ENCODE measurements around the gene GMPPA. TPM values are rescaled to one million over a fixed set of nuclear protein-coding genes. Genes with fewer than 3 reads are reported as not detected.

Gene GMPPA
- total RNA-seq, 1 donor from 2014 or later, result 35.8 TPM

DNA sequence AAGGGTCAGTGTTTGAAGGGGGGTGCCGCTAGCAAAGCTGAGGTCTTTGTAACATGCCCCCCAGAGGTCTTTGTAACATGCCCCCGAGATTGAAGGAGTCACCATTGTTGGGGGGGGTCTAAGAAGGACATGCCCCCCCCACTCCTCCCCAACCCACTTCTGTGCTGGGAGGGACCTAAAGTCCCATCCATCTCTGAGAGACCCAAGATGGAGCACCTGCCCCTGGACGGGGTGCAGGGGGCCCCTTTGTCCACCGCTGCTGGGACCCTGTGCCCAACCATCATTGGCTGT, 9.7 kb downstream of the GMPPA start:
- no peaks in the 10 kb centered on the region for H3K9me3 Mint-ChIP-seq (ENCODE audit: low read depth)
- DNase-seq (ENCODE audit: low spot score, unreplicated experiment), result no peak
- no peak for TF ChIP-seq CTCF (IDR thresholded peaks at IDR 0.05; ENCODE audit: unreplicated experiment)

GRCh38 chr2:219508971-219509779, 10.5 kb downstream of the GMPPA start:
- Mint-ChIP-seq H3K27me3 (peaks cover 15% of the 10 kb centered on the region), H3K4me3 (ENCODE audit: low read depth) (no peak overlapping the region), H3K9me3 (ENCODE audit: low read depth) (no peaks in the 10 kb centered on the region), H3K4me1 (ENCODE audit: low read depth) (peaks cover 32% of the 10 kb centered on the region), H3K27ac (peak overlapping the region; percentile 76), H3K36me3 (ENCODE audit: insufficient read depth) (peaks cover 4% of the 10 kb centered on the region)
- no peak for TF ChIP-seq CTCF (IDR thresholded peaks at IDR 0.05; ENCODE audit: unreplicated experiment)
- no peak for DNase-seq (ENCODE audit: low spot score, unreplicated experiment)

More for the DNA sequence above, 9.7 kb downstream of the GMPPA start:
- Mint-ChIP-seq H3K4me3 (ENCODE audit: low read depth) (no peak overlapping the region), H3K4me1 (ENCODE audit: low read depth) (peaks cover 24% of the 10 kb centered on the region), H3K27ac (no peak overlapping the region), H3K36me3 (ENCODE audit: insufficient read depth) (peaks cover 4% of the 10 kb centered on the region), H3K27me3 (peaks cover 7% of the 10 kb centered on the region)

DNA sequence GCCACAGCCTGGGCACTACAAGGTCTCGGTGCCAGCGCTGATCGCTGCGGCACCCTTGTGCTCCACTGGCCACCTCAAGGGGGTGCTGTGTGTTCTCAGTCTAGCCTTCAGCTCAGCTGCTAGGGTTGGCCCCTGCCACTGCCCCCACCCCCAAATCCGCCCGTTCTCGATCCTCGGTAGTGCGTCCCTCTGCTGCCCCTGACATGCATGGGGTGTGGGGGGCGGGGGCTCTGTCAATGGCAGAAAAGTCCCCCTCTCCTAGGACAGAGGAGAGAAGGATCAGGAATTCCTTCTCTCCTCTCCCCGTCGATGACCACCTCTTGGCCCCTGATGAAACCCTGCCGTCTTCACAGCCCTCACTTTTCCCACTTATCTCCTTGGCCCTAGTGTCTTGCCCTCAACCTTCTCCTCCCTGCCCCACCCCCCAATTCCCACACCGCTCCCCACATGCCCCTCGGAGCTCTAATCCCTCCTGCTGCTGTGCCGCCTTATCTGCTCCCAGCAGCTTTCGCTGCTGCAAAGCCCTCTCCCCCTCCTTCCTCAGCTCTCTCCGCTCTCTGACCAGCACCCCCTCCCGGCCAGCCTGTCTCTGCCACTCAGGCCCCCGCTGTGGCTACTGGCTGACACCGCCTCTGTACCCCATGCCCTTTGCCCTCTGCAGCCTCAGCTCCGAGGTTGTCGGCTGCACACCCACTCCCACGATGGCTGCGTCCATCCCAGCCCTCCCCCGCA, 11.3 kb downstream of the GMPPA start:
- Mint-ChIP-seq H3K4me1 (ENCODE audit: low read depth) (peaks cover 33% of the 10 kb centered on the region), H3K36me3 (ENCODE audit: insufficient read depth) (peaks cover 2% of the 10 kb centered on the region), H3K4me3 (ENCODE audit: low read depth) (peak overlapping the region; percentile 66), H3K9me3 (ENCODE audit: low read depth) (no peaks in the 10 kb centered on the region), H3K27me3 (peaks cover 20% of the 10 kb centered on the region), H3K27ac (peak overlapping the region; percentile 76)
- DNase-seq (ENCODE audit: low spot score, unreplicated experiment), result peak; percentile 59
- peak; percentile 75 for TF ChIP-seq CTCF (IDR thresholded peaks at IDR 0.05; ENCODE audit: unreplicated experiment)

DNA sequence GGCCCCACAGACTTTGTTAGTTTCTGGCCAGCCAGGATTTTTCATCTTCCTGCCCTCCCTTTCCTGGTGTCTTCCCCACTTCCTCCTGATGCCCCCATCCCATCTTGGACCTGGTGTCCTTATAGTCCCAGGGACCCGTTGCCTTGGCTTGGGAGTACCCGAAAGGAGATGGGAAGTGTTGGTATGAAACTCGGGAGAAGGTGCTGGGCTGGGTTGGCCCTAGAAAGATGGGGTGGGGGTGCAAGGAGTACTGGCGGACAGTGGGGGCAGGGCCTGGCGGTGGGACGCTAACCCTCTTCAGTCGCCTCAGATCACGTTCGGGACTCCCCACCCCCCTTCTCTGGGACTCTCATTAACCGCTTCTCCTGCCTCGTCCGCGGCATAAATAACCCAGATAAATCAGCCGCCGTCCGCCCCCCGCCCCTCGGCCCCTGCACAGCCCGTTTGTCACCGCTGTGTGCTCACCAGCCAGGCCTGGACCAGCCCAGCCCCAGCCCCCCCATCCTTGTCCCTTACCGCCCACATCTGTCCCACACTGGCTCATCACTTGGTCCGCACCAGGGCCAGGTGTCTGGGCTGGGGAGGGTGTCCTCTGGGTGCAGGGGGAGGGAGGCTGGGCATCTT, 11.9 kb downstream of the GMPPA start:
- Mint-ChIP-seq H3K27me3 (peaks cover 27% of the 10 kb centered on the region), H3K4me3 (ENCODE audit: low read depth) (peak overlapping the region; percentile 66), H3K4me1 (ENCODE audit: low read depth) (peaks cover 33% of the 10 kb centered on the region), H3K27ac (peak overlapping the region; percentile 76), H3K9me3 (ENCODE audit: low read depth) (no peaks in the 10 kb centered on the region), H3K36me3 (ENCODE audit: insufficient read depth) (peaks cover 2% of the 10 kb centered on the region)
- no peak for DNase-seq (ENCODE audit: low spot score, unreplicated experiment)
- TF ChIP-seq CTCF (IDR thresholded peaks at IDR 0.05; ENCODE audit: unreplicated experiment), result no peak

- peak overlapping the region; percentile 46 for H3K27ac Mint-ChIP-seq
- no peaks in the 10 kb centered on the region for H3K9me3 Mint-ChIP-seq (ENCODE audit: low read depth)
- H3K4me1 Mint-ChIP-seq (ENCODE audit: low read depth), result peaks cover 35% of the 10 kb centered on the region
- no peak for DNase-seq (ENCODE audit: low spot score, unreplicated experiment)
- no peaks in the 10 kb centered on the region for H3K36me3 Mint-ChIP-seq (ENCODE audit: insufficient read depth)
- no peak for TF ChIP-seq CTCF (IDR thresholded peaks at IDR 0.05; ENCODE audit: unreplicated experiment)
- H3K27me3 Mint-ChIP-seq, result peaks cover 38% of the 10 kb centered on the region
- no peak overlapping the region for H3K4me3 Mint-ChIP-seq (ENCODE audit: low read depth)
Observed at GRCh38 chr2:219511547-219512325, 13.0 kb downstream of the GMPPA start.

All from progenitor cell of endocrine pancreas (in vitro differentiated cells).